NOMO-1 treated with dmso at 0.1 percent for 144 hours (cell line): ENCODE results near the gene CTRB1.
"Not testable (repeated sequence)": the region's sequence is repeated elsewhere in the genome, so short reads cannot be mapped to it uniquely, and the experiment has no call there.

Source experiments
- DNase-seq: peaks from one replicate; lab custom pipeline; 2025; ENCODE audit not compliant: unreplicated experiment; lab: John Stamatoyannopoulos, UW

Gene CTRB1

GRCh38 chr16:75203667-75204409, 14.9 kb upstream of the CTRB1 start:
- no peak for DNase-seq

- DNase-seq: no peak
These were observed 14.4 kb upstream of the CTRB1 start for GRCh38 chr16:75204410-75204758.

GRCh38 chr16:75204905-75205304, 13.9 kb upstream of the CTRB1 start:
- DNase-seq: not testable (repeated sequence)

GRCh38 chr16:75205438-75205837, 13.3 kb upstream of the CTRB1 start:
- DNase-seq: not testable (repeated sequence)

GRCh38 chr16:75205961-75206748, 12.6 kb upstream of the CTRB1 start:
- DNase-seq: not testable (repeated sequence)

- DNase-seq: no peak
These were observed 11.9 kb upstream of the CTRB1 start, which contains the start of gene CTRB2 for GRCh38 chr16:75206749-75207451. TSS of gene CTRB2 (minus strand) at chr16:75207161. CDS start at chr16:75207141, 20 bp downstream.

- no peak for DNase-seq
These were observed 11.0 kb upstream of the CTRB1 start for GRCh38 chr16:75207831-75208230.

GRCh38 chr16:75208242-75208825, 10.5 kb upstream of the CTRB1 start:
- DNase-seq: no peak

GRCh38 chr16:75208861-75209505, 9.8 kb upstream of the CTRB1 start:
- DNase-seq: no peak

GRCh38 chr16:75209514-75209913, 9.3 kb upstream of the CTRB1 start:
- DNase-seq: not testable (repeated sequence)

GRCh38 chr16:75209944-75210343, 8.8 kb upstream of the CTRB1 start:
- no peak for DNase-seq

GRCh38 chr16:75211286-75211685, 7.5 kb upstream of the CTRB1 start:
- not testable (repeated sequence) for DNase-seq

GRCh38 chr16:75216127-75216526, 2.7 kb upstream of the CTRB1 start:
- DNase-seq: no peak

- no peak for DNase-seq
These were observed 2.2 kb upstream of the CTRB1 start for GRCh38 chr16:75216576-75216975.

GRCh38 chr16:75217389-75217851, 1.4 kb upstream of the CTRB1 start:
- peak; percentile 8 for DNase-seq

- DNase-seq: no peak
These were observed 300 bp downstream of the CTRB1 start for GRCh38 chr16:75219088-75219487.

- no peak for DNase-seq
These were observed 1.1 kb downstream of the CTRB1 start for GRCh38 chr16:75219838-75220237.

- DNase-seq: no peak
These were observed 3.5 kb downstream of the CTRB1 start for GRCh38 chr16:75222271-75222783.

- not testable (repeated sequence) for DNase-seq
These were observed 4.3 kb downstream of the CTRB1 start for GRCh38 chr16:75223129-75223528.

GRCh38 chr16:75224306-75225082, 5.7 kb downstream of the CTRB1 start:
- DNase-seq: no peak
